HG02938 (cell line): ENCODE measurements around the gene TMEM218.
A peak's percentile ranks its signal among the peaks of the same experiment; 100 is the strongest.

Source experiments
- ATAC-seq: cut with Tn5 transposase; IDR thresholded peaks from one replicate; pipeline ENCODE4 v1.9.1; 2021; ENCODE audit warnings: mild to moderate bottlenecking, moderate library complexity; ENCODE audit not compliant: unreplicated experiment

TMEM218 gene

DNA sequence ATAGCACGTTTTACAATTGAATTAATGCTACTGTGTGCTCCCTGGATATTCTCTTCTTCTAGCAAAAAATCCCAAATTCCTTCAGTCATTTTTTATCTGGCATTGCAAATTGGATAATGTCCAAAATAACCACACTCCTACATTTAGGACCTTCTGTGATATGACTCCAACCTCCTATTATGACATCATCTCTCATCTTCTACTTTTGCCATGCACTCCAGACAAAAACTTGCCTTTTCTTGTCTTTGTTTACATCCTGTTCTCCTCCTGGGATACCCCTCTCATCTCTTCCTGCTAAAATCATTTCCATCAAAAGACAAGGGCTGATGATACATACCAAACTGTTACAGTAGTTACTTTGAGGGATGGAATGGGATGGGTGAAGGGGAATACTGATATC is 20.6 kb upstream of the TMEM218 start:
- ATAC-seq: no peak

DNA sequence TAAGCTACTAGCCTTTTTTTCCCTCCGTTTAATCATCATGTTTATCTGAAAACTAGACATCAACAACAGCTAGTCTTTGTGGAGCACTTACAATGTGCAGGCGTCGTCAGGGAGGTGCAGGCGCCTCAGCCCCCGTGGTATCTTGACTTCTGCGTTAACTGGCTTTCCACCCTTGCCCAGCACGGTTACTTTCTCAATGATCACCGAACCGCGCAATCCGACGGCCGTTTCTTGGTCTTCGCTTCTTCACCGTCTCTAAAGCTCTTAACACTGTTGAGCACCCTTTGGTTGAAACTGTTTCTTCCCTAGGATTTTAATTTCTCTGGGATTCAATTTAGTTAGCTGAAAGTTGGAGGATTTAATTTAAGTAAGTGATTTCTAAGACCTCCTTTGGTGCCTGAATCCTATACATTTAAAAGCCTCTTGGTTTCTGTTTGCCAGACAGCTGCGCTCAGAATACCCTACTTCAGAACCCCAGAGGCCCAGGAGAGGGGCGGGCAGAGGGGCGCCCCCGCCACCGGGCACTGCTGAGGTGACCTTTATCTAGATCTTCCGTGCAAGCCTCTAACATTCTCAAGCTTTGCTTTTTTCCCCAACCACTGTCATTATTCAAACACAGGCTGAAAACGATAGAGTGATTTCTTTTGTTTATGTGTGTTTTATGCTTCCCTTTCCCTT is 18.0 kb upstream of the TMEM218 start:
- no peak for ATAC-seq

DNA sequence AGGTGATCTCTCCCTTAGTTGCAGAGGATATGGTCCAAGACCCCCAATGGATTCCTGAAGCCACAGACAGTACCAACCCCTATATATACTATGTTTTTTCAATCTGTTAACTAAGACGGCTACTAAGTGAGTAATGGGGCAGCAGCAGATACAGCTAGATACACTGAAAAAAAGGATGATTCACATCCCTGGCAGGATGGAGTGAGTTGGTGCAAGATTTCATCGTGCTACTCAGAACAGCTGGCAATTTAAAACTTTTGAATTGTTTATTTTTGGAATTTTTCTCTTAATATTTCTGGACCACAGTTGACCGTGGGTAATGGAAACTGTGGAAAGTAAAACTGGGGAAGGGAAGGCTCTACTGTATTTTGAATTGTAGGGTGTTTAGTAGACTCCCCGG is 17.0 kb upstream of the TMEM218 start:
- ATAC-seq: no peak

DNA sequence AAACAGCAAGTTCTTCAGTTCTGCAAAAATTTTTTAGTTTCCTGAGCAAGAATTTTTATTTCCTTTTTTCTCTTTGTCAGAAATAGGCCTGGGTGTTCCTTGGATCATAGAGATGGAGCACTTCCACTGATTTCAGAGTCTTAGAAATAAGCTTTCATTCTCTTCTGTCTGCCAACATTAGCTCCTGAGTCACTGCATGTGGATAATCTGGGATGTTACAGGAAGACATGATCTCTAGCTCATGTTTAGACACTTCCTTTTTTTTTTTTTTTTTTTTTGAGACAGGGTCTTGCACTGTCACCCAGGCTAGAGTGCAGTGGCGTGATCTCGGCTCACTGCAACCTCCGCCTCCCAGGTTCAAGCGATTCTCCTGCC is 13.2 kb upstream of the TMEM218 start:
- no peak for ATAC-seq

DNA sequence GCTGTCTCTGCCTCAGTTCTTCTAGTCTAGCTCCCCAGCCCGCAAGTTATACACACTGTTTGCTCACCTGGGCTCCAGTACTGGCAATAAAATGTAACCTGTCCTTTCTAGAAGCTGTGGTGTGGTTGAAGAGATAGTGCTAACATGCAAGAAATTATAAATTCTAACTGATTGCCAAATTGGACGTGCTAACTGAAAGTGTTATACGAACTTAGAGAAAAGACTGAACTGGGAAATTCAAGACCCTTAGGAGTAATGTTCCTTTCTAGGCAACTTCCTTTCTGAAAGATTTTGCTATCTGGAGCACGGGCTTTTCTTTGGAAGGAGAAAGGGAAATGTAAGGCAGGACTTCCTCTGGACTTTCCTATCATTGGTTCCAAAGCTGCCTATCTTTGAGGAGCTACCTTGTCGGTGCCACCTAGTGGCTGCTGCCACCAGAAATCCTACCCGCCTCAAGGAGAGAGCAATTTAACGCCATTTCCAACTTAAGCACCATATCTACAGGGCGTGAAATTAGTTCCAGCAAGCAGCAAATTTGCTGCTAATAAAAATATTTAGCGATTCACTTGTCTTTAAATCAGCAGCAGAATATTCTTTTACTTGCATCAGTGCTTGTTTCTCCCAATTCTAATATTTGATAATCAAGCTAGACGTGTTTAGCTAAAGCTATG is 12.7 kb upstream of the TMEM218 start:
- peak; percentile 76 for ATAC-seq

DNA sequence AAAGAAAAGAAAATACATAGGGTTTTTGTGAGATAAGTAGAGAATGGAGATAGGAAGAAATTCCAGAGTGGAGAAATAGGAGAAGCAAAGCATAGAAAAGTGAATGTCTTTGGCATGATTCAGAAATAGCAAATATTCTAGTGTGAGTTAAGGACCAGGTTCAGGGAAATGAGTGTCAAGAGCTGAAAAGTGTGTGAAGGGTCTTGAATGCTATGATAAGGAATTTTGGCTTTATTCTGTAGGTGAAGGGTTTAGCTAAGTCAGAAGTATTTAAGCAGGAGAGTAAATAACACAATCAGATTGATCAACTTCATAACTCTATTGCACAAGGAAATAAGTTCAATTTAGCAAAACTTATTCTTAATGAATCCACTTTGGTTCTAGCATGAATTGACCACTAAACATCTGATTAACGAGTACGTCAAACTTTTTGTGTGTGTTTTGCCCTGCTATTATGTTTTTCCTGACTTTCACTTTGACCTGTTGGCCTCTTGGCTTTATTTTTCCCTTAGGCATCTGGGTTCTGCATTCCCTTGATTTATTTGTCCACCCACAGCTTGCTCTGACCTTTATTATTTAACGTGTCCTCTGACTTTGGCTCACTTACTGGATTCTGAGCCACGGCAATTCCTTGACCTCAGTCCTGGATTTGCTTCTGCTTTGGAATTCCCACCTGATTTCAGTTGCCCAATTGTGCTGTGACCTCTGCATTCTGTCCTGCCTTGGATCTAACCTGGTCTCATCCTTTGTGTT is 11.9 kb upstream of the TMEM218 start:
- ATAC-seq: no peak

DNA sequence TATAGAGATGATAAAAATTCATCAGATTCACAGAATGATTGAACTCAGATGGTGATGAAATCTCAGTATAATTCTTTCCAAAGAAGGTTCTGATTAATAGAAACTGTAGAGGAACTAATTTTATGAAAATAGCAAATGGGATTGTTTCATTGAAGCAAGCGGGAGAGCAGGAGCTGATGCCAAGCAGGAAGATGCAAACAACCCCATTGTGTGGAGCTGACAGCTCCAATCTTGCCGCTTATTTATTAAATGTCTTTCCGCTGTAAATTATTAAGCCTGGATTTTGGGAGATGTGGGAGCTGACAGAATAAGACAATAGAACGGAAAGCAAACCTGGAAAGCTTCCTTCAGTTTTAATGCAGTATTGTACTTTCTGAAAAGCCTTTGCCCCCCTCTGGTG is 6.0 kb upstream of the TMEM218 start:
- ATAC-seq: no peak

DNA sequence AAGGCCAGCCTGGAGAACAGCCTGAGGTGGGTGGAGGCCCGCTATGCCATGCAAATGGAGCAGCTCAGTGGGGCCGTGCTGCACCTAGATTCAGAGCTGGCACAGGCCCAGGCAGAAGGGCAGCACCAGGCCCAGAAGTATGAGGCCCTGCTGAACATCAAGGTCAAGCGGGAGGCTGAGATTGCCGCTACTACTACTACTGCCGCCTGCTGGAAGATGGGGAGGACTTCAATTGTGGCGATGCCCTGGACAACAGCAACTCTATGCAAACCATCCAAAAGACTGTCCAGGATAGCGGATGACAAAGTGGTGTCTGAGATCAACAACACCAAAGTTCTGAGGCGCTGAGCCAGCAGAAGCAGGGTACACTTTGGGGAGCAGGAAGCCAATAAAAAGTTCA is 3.1 kb upstream of the TMEM218 start:
- no peak for ATAC-seq

DNA sequence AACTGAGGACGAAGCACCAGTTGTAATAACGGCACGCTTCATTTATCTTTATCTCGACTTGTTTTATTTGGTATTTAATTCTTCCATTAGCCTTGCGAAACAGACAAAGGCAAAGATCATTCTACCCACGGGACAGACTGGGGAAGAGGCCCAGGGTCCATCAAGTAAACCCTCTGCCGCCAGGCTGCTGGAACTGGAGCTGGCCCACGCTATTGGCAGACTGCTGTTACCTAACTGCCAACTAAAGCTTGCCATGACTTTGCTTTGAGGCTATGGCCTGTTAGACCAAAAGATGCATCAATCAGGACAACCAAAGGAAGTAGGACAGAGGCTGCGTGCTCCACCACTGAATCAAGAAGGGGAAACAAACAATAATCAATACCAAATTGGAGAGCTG is 780 bp upstream of the TMEM218 start:
- no peak for ATAC-seq

DNA sequence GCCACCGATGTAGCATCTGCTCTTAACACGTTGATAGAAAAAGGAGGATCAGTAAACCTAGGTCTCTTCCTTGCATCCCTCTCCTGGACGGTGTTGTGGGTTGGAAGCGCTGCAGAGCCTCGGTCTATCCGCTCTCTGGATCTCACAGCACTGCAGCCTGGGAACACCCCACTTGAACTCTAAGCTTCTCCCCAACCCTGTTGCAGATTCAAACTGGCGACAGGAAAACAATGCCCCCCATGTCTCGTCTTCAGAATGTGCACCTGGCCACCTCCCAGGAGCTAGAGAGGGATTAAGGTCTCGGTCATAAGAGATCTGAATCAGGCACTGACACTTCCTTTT is 454 bp downstream of the TMEM218 start:
- no peak for ATAC-seq

DNA sequence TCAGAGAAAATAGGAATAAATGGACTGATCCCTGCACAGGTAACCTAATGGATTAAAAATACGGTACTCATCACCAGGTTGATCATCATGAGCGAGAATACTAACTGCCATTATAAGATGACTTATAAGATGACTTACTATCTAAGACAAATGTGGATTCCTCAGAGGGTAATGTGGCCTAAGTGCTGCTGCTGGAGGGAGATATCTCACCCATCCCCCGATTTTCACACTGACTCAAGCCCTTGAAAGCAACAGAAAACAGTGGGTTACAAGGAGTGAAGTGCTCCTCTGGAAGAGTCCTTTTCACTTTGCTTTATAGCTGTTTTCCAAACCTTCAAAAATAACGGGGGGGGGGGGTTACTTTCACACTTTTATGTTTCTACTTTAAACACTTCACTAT is 920 bp downstream of the TMEM218 start:
- ATAC-seq: no peak

DNA sequence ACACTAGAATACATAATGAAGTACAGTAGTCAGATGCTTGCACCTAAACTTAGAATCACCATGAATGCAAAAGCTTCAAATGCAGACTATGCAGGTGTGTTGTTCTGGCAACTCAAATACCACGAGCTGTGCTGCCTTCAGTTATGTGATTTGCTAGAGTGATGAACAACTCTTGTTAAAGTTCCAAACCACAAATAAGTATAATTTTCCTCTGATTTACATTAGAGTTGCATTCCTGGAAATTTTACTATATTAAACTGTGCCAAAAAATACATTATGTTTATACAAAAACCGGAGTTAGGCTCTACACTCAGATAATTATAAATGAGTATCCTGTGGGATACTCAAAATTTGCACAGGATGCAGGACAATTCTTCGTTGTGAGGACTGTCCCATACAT is 3.0 kb downstream of the TMEM218 start:
- no peak for ATAC-seq

DNA sequence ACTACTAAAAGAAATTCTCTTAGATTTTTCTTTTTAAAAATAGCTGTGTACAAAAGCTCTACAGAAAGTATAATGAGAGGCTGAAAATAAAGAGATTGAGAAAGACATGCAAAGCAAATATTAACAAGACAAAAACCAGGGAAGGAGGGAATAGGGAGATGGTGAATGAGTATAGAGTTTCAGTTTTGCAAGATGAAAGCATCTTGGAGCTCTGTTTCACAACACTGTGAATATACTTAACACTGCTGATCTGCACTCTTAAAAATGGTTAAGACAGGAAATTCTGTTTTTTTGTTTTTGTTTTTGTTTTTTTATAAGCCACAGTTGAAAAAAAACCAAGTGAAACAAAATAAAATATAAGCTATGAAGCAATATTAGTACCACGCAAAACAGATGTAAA is 5.5 kb downstream of the TMEM218 start:
- ATAC-seq: no peak

DNA sequence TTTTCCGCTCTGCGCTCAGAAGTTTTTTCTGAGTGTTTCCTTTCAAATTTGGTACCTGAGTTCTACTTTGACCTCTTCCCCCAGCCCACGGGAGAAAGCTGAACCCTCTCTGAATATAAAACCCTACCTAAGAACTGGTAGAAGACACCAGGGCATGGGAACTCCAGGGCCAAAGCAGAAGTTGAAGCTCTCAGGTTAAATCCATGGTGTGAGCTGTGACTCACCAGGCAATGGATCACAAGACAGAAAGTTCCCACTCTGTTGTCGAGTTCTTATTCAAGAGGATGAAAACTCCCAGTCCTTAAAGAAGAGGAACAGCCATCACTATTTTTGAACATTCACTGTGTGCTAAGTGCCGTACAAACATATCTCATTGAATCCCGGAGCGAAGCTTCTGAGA is 8.9 kb downstream of the TMEM218 start:
- no peak for ATAC-seq

DNA sequence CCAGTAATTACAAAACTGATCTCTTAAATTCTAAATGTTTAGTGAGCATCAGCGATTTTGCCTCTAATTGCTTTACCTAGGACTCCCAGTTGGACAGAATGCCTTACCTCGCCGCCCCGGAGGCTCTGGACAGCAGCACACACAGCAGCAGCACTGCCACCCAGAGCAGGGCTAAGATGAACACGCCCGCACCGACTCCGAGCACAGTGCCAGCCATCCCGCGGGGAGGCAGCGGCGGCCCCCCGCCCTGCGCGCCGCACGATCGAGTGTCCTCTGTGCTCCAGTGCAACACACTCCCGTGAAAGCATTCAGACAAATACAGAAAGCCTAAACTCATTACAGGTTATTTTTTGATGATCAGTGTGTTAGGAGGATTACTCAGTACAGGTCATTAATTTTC is 9.4 kb downstream of the TMEM218 start:
- no peak for ATAC-seq

DNA sequence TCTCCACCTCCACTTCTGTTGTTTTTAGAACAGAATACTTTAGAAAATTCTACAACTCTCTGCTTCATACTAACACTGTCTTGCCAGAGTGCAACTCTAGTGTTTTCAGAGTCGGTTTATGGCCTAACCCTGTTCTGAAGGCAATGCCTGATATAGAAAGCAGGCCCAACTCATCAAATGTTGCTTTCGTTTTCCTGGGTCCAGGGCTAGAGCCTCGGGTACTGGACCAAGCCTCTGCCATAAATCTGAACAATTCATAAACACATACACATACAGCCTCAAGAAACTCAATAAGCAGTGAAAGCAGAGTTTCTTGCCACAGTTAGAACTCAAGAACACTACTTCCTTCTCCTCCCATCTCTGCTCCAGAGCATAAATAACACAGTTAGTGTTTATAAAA is 9.8 kb downstream of the TMEM218 start:
- ATAC-seq: no peak

DNA sequence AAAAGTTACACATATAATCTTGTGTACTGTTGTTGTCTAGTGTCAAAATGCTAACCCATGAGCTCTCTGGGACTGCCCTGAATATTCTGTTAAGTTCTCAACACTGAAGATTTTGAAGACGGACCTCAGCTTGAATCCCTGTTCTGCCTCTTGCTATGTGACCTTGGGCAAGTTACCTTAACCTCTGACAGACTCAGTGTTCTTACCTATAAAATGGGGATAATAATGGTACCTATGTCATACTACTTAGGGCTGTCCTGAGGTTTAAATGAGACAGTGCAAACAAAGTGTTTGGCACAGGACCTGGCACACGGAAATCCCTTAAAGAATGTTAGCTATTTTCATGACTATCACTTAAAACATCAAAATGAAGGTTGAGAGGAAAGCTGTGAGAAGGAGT is 11.3 kb downstream of the TMEM218 start:
- ATAC-seq: no peak

DNA sequence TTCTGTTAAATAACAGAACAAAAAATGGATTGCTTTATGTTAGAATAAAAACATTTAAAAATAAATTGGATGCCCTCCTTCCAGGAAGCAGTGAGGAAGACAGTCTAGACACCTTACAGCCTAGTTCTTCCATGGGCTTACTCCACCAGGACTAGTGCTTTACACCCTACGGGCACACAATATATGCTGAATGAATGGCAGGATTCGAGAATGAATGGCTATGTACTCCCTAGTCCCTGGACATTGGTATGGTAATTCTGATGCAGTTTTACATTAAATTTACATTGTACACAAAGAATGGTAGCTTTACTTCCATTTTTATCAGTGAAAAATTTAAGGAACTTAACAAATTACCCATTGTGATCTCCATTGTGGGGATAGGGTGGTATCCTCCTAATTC is 16.7 kb downstream of the TMEM218 start:
- ATAC-seq: no peak

DNA sequence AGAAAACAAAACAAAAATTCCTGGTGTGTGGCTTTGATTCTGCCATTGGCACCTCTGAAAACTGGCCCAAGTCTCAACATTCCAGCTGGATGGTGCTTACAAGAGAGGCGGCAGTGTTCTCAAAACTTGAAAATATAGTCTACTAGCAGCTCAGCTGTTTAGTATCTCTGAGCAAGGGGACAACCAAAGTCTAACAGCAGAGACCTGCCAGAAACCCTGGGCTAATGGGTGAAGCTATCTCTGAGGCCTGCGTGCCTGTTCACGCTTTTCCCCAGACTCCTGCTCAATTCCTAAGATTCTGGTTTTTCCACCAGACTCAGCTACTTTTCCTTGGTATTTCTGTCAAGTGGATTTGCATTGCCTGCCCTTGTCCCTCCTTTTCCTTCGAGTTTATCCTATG is 17.9 kb downstream of the TMEM218 start:
- no peak for ATAC-seq

DNA sequence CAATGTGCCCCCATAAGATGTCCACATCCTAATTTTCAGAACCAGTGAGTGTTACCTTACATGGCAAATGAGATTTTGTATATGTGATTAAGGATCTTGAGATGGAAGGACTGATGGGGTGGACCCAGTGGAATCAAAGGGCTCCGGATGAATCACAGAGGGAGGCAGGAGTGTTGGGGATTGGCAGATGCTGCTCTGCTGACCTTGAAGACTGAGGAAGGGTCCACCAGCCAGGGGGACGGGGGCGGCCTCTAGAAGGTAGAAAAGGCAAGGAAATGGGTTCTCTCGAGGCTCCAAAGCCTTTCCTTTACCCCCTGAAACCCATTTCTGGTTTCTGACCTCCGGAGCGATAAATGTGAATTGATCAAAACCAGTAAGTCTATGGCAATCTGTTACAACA is 18.8 kb downstream of the TMEM218 start:
- no peak for ATAC-seq

DNA sequence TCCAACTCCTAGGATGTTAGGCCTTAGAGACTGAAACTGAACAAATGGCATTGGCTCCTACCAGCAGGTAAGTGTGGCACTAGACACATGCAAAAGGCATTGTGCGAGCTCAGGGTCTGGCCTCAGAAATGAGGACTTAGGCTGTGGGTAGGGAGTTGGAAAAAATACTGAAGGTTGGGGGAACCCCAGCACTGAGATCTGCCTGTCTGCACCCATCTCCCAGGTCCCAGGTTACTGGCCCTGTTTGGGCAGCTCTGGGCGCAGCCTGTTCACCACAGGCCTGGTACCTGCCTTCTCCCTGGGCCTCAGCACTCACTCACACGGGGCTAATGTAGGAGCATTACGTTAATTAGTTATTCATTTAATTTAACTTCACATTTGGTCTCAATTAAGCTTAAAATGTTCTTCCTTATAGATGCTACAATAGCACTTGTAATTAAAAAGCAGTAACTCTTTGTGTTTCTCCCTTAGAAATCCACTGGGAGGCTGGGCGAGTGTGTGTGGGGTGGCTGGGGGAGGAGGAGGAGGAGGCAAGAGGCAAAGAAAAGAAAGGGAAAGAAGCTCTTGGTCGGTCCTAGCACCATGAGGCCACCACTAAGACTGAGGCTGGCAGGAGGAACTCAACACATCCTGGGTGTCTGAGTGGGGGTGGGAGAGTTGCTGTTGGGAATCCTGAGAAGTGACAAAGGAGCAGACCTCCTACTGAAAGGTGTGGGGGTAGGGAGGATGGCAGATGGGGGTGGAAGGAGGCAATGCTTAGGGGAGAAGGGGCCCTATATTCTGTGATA is 19.4 kb downstream of the TMEM218 start:
- no peak for ATAC-seq
